ENCODE results near the gene TLN1.

Gene TLN1

GRCh38 chr9:35682051-35682450 lies 49.9 kb downstream of the TLN1 start:
- DNase-seq: no peak

DNA sequence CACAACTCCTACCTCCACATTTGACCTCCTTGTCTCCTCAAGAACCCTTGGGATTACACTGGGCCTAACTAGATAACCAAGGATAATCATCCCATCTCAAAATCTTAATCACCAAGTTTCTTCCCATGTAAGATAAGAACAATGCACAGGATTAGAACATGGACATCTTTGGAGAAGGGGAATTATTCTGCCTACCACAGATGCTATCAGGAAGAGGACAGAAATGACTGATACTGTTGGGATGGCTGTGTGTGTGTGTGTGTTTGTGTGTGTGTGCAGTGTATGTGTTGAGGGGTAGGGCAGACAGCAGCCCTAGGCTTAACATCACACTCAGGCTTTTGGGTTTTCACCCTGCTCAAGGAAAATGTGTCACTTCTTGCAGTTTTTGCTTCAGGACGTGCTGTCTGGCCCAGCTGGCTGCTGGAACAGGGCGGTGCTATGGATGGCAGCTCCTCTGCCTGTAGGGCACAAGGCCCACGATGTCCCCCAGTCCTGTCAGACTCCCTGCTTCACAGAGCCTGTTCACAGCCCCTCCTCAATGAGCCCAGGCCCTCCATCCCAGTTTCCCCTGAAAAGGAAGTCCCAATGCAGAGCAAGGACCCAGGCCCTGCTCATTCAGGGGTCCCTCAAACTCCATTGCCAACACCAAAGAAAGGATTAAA lies 50.5 kb downstream of the TLN1 start:
- DNase-seq: no peak

DNA sequence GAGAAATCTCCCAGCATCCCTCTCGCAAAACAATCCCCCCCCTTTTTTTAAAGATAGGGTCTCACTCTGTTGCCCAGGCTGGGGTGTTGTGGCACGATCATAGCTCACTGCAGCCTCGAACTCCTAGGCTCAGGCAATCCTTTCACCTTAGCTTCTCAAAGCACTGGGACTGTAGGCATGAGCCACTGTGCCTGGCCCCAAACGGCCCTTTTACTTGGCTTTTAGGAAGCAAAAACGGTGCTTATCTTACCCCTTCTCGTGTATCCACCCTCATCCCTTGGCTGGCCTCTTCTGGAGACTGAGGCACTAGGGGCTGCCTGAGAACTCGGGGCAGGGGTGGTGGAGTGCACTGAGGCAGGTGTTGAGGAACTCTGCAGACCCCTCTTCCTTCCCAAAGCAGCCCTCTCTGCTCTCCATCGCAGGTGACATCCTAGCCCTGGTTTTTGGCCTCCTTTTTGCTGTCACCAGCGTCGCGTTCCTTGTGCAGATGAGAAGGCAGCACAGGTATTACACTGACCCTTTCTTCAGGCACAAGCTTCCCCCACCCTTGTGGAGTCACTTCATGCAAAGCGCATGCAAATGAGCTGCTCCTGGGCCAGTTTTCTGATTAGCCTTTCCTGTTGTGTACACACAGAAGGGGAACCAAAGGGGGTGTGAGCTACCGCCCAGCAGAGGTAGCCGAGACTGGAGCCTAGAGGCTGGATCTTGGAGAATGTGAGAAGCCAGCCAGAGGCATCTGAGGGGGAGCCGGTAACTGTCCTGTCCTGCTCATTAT lies 51.5 kb downstream of the TLN1 start:
- DNase-seq: no peak

GRCh38 chr9:35679766-35680330 lies 52.1 kb downstream of the TLN1 start:
- DNase-seq: no peak

GRCh38 chr9:35679091-35679490 lies 52.9 kb downstream of the TLN1 start:
- no peak for DNase-seq

DNA sequence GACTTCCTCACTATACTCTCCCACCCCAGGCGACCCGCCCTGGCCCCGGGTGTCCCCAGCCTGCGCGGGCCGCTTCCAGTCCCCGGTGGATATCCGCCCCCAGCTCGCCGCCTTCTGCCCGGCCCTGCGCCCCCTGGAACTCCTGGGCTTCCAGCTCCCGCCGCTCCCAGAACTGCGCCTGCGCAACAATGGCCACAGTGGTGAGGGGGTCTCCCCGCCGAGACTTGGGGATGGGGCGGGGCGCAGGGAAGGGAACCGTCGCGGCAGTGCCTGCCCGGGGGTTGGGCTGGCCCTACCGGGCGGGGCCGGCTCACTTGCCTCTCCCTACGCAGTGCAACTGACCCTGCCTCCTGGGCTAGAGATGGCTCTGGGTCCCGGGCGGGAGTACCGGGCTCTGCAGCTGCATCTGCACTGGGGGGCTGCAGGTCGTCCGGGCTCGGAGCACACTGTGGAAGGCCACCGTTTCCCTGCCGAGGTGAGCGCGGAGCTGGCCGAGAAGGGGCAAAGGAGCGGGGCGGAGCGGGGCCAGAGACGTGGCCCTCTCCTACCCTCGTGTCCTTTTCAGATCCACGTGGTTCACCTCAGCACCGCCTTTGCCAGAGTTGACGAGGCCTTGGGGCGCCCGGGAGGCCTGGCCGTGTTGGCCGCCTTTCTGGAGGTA lies 56.1 kb downstream of the TLN1 start:
- DNase-seq: peak; percentile 30

DNA sequence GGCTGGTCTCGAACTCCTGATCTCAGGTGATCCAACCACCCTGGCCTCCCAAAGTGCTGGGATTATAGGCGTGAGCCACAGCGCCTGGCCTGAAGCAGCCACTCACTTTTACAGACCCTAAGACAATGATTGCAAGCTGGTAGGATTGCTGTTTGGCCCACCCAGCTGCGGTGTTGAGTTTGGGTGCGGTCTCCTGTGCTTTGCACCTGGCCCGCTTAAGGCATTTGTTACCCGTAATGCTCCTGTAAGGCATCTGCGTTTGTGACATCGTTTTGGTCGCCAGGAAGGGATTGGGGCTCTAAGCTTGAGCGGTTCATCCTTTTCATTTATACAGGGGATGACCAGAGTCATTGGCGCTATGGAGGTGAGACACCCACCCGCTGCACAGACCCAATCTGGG lies 56.8 kb downstream of the TLN1 start:
- DNase-seq: no peak

- DNase-seq: no peak
Observed at GRCh38 chr9:35674025-35674361, 58.0 kb downstream of the TLN1 start.

DNA sequence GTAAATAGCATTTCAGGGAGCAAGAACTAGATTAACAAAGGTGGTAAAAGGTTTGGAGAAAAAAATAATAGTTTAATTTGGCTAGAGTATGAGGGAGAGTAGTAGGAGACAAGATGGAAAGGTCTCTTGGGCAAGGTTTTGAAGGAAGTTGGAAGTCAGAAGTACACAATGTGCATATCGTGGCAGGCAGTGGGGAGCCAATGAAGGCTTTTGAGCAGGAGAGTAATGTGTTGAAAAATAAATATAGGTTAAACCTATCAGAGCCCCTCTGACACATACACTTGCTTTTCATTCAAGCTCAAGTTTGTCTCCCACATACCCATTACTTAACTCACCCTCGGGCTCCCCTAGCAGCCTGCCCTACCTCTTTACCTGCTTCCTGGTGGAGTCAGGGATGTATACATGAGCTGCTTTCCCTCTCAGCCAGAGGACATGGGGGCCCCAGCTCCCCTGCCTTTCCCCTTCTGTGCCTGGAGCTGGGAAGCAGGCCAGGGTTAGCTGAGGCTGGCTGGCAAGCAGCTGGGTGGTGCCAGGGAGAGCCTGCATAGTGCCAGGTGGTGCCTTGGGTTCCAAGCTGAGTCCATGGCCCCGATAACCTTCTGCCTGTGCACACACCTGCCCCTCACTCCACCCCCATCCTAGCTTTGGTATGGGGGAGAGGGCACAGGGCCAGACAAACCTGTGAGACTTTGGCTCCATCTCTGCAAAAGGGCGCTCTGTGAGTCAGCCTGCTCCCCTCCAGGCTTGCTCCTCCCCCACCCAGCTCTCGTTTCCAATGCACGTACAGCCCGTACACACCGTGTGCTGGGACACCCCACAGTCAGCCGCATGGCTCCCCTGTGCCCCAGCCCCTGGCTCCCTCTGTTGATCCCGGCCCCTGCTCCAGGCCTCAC lies 58.6 kb downstream of the TLN1 start, which contains the start of gene CA9:
TSS of gene CA9 (plus strand) at position 797 of the 893 bp plus-strand sequence. CDS start at position 829, 32 bp downstream.
- no peak for DNase-seq

- no peak for DNase-seq
Observed at GRCh38 chr9:35669331-35670145, 62.5 kb downstream of the TLN1 start.

DNA sequence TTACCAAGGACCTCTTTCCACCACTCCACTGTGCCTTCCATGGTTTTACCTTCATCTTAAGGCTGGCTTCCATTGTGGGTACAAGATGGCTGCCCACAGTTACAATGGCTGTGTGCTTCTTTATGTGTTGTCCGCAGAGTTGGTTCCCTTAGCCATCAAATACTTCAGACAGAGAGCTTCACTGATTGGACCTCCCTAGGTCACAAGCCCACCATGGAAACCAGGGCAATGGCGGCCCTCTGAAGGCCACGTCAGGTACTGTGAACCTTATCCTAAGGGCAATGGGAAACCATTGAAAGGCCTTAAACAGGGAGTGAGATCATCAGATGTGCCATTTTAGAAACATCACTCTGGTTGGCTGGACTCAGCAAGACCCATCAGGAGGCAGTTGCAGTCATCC lies 64.1 kb downstream of the TLN1 start:
- DNase-seq: no peak

DNA sequence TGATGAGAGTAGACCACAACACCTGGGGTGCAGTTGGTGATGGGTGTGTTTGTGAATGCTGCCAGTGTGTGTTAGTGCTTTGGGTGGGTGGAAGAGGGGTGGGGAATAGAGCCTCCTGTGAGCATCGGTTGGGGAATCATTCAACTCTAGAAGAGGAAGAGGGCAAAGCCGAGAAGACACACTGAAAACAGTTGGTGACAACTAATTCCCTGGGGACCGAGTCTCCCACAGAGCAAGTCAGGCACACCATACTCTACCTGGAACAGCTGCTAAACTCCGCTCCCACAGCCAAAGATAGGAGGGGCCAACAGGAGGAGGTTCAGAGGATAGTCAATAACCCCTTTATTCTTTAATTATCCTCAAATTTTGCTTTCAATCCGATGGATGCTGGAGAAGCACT lies 65.4 kb downstream of the TLN1 start:
- DNase-seq: no peak

GRCh38 chr9:35666045-35666444 lies 66.0 kb downstream of the TLN1 start:
- DNase-seq: no peak

DNA sequence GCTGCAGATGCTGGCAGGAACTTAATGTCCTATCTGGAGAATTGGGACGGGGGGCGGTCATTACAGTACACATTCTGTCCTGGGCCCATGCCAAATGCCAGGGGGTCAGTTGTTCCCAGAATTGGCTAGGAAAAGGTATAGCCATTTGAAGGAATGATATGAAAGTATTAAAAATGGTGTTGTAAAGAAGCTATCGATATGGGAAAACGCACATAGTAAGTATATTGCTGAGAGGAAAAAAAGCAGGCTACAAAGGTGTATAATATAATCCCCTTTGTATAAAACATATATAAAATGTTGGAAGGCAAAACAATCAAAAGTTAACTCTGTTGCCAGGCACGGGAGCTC lies 66.5 kb downstream of the TLN1 start:
- no peak for DNase-seq

GRCh38 chr9:35664531-35665470 lies 67.2 kb downstream of the TLN1 start, which contains the start of gene ARHGEF39:
ARHGEF39 (minus strand) TSS chr9:35665195; CDS start chr9:35665169, 26 bp downstream.
- peak; percentile 70 for DNase-seq

GRCh38 chr9:35662437-35662836 lies 69.6 kb downstream of the TLN1 start:
- no peak for DNase-seq

- peak; percentile 75 for DNase-seq
Observed at GRCh38 chr9:35661756-35662350, 70.1 kb downstream of the TLN1 start.

DNA sequence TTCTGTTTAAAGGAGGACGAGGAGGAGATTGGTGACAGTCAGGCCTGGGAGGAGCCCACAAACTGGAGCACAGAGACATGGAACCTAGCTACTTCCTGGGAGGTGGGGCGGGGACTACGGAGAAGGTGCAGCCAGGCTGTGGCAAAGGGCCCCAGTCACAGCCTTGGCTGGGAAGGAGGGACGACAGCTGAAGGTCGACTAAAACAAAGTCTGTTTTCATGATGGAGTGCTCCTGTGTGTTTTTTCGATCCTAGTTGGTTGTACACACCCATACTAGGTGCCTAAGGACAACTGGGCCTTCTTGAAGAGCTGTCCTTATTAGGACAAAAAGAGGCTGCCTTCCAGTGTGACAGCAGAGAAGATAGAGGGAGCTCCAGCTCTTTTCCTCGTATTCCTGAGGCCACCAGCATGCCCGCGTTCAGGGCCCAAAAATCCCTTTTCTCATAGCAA lies 71.0 kb downstream of the TLN1 start:
- DNase-seq: no peak

- DNase-seq: no peak
Observed at GRCh38 chr9:35659340-35659739, 72.7 kb downstream of the TLN1 start.

GRCh38 chr9:35658968-35659220 lies 73.1 kb downstream of the TLN1 start:
- no peak for DNase-seq
